ENCODE results near the gene GAN.

DNA sequence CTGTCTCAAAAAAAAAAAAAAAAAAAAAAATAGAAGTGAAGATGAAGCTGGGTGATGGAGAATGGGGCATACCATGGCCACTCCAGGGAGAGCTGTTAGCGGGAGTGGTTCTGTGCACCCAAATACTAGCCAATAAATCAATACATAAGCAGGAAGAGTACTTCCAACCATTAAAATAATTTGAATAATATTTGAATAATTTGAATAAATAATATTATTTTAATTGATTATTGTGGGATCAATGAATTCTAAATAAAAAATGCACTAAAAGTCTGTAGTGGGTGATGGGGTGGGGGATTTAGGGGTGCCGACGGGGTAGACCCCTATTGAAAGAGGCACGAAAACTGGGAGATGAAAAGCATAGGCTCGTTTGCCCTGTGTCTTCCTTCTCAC lies 88.4 kb downstream of the GAN start:
- TF ChIP-seq POLR2A (IDR thresholded peaks at IDR 0.05) (no peak), EP300 (IDR thresholded peaks at IDR 0.05) (no peak)
- TF ChIP-seq, protein P1, sequence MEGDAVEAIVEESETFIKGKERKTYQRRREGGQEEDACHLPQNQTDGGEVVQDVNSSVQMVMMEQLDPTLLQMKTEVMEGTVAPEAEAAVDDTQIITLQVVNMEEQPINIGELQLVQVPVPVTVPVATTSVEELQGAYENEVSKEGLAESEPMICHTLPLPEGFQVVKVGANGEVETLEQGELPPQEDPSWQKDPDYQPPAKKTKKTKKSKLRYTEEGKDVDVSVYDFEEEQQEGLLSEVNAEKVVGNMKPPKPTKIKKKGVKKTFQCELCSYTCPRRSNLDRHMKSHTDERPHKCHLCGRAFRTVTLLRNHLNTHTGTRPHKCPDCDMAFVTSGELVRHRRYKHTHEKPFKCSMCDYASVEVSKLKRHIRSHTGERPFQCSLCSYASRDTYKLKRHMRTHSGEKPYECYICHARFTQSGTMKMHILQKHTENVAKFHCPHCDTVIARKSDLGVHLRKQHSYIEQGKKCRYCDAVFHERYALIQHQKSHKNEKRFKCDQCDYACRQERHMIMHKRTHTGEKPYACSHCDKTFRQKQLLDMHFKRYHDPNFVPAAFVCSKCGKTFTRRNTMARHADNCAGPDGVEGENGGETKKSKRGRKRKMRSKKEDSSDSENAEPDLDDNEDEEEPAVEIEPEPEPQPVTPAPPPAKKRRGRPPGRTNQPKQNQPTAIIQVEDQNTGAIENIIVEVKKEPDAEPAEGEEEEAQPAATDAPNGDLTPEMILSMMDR (IDR thresholded peaks at IDR 0.05): no peak
